Stimulated activated CD4-positive, alpha-beta T cell treated with anti-CD3 and anti-CD28 coated beads, TNF-alpha, amount 100 ng/mL, for 1 hour (primary cell): ENCODE results near the gene HOXB8.
A peak's percentile ranks its signal among the peaks of the same experiment; 100 is the strongest.

Experiments used
- DNase-seq, 3 donors: peaks; one replicate each; pipeline ENCODE4 v3.0.0-alpha.2; 2020; ENCODE audit warnings: low read depth in 3 of 3, low spot score in 1 of 3

HOXB8 gene

GRCh38 chr17:48610282-48611211, 4.5 kb downstream of the HOXB8 start, which contains the start of gene HOXB7:
HOXB7 (minus strand) TSS chr17:48611017; CDS start chr17:48610918, 99 bp downstream.
- peak in 1 of 3 donors; percentile 58 for DNase-seq

- no peak for DNase-seq
These were observed 5.3 kb downstream of the HOXB8 start for GRCh38 chr17:48609759-48610281.

- no peak for DNase-seq
These were observed 6.1 kb downstream of the HOXB8 start for GRCh38 chr17:48609033-48609432.

- no peak for DNase-seq
These were observed 6.6 kb downstream of the HOXB8 start for GRCh38 chr17:48608494-48608834.

- no peak for DNase-seq
These were observed 8.0 kb downstream of the HOXB8 start for GRCh38 chr17:48606892-48607614.

- no peak for DNase-seq
These were observed 8.9 kb downstream of the HOXB8 start for GRCh38 chr17:48605991-48606891.

- no peak for DNase-seq
These were observed 9.6 kb downstream of the HOXB8 start for GRCh38 chr17:48605409-48605919.

- DNase-seq, result no peak
These were observed 10.2 kb downstream of the HOXB8 start, which contains the start of gene HOXB6 for GRCh38 chr17:48604770-48605329. HOXB6 (minus strand) TSS chr17:48604986; CDS start chr17:48598150, 6,836 bp downstream.

GRCh38 chr17:48603959-48604769, 10.9 kb downstream of the HOXB8 start:
- DNase-seq, result no peak

GRCh38 chr17:48601539-48602425, 13.3 kb downstream of the HOXB8 start:
- no peak for DNase-seq

GRCh38 chr17:48601207-48601538, 13.9 kb downstream of the HOXB8 start:
- no peak for DNase-seq

- no peak for DNase-seq
These were observed 14.6 kb downstream of the HOXB8 start for GRCh38 chr17:48600244-48601098.

GRCh38 chr17:48599354-48599753, 15.7 kb downstream of the HOXB8 start:
- no peak for DNase-seq

- no peak for DNase-seq
These were observed 16.4 kb downstream of the HOXB8 start for GRCh38 chr17:48598736-48599135.

GRCh38 chr17:48597778-48598631, 17.1 kb downstream of the HOXB8 start:
- no peak for DNase-seq

- no peak for DNase-seq
These were observed 17.6 kb downstream of the HOXB8 start for GRCh38 chr17:48597528-48597777.
